Measurements from ENCODE around the gene LYL1. TPM values are rescaled to one million over a fixed set of nuclear protein-coding genes. Genes with fewer than 3 reads are reported as not detected.
A peak's percentile ranks its signal among the peaks of the same experiment; 100 is the strongest.

LYL1 gene
- total and polyA plus RNA-seq, 2 donors (not counting 3 experiments of a cell fraction or from before 2014, with no cell fraction given) = 74.4 to 87.3 TPM

- CTCF ChIA-PET = interaction anchor here (0.5 to 15.7 kb wide), 37 partner anchors 9 to 1017 kb away, joined by 3 to 463 read pairs (median 8); partner anchors contain the start of gene NFIX
- dilution Hi-C loops (cut with MboI; ENCODE audit: extremely low pct_ligation_motif_present, low sequenced_read_pairs) (no loop called here), intact Hi-C loops (cut with micrococcal nuclease) (loop anchor here (1.0 to 5.0 kb wide), 7 partner anchors 27 to 96 kb away; no protein-coding TSS in a partner anchor)
- no peaks in the 10 kb centered on the region for H3K27me3 ChIP-seq (ENCODE audit: control insufficient read depth in 2 of 2, insufficient read depth in 2 of 2, low read length in 2 of 2)
- POLR2A ChIA-PET = interaction anchor here (1.2 to 1.4 kb wide), 4 partner anchors 34 to 39 kb away, joined by 3 to 8 read pairs (median 4); no protein-coding TSS in a partner anchor
- peak overlapping the region; percentile 25 for H3K9ac ChIP-seq (replicated peaks; ENCODE audit: extremely low read depth, insufficient read depth, low read length)
- H3K9me3 ChIP-seq (replicated peaks; ENCODE audit: control insufficient read depth, insufficient read depth, low read length) = no peaks in the 10 kb centered on the region
- DNase-seq (ENCODE audit: low read depth, low spot score) (peak; percentile 79), FAIRE-seq (peak; percentile 86)
- no peaks in the 10 kb centered on the region for H3K9me1 ChIP-seq (replicated peaks; ENCODE audit: control insufficient read depth, extremely low read depth, insufficient read depth, low read length)
- H3K79me2 ChIP-seq (ENCODE audit: control insufficient read depth, insufficient read depth, low read length) = no peaks in the 10 kb centered on the region
- BruUV-seq (replicated peaks) = no TSS peak
- no peak overlapping the region for H3K27ac ChIP-seq (ENCODE audit: insufficient read depth, low read depth, low read length)
- TF ChIP-seq CTCF (IDR thresholded peaks at IDR 0.05; ENCODE audit: extremely low read depth in 1 of 2, insufficient read depth in 1 of 2, low read depth in 1 of 2, low read length in 2 of 2) (peak; percentile 98), JUN (IDR thresholded peaks at IDR 0.05; ENCODE audit: borderline replicate concordance, insufficient read depth, insufficient read length, low read depth) (no peak)
- H3K4me2 ChIP-seq (ENCODE audit: insufficient read depth, low read length) = peak overlapping the region; percentile 74
- H3K4me3 ChIP-seq (replicated peaks in 1 of 3; ENCODE audit: insufficient read depth in 1 of 3, low read depth in 1 of 3, low read length in 3 of 3) = peak overlapping the region; percentile 23 to 43 (median 33)
- H2AFZ ChIP-seq (ENCODE audit: low read depth, low read length) = peak overlapping the region; percentile 83
- no peaks in the 10 kb centered on the region for H4K20me1 ChIP-seq (replicated peaks; ENCODE audit: control insufficient read depth, extremely low read depth, insufficient read depth, low read length)
- H3K4me1 ChIP-seq (ENCODE audit: control insufficient read depth, extremely low read depth, insufficient read depth, low read length) = peaks cover 24% of the 10 kb centered on the region
- H3K36me3 ChIP-seq (ENCODE audit: control insufficient read depth in 2 of 2, extremely low read depth in 1 of 2, insufficient read depth in 2 of 2, low read length in 2 of 2) = no peaks in the 10 kb centered on the region
Observed at GRCh38 chr19:13060964-13061927, 41.4 kb downstream of the LYL1 start.

All from endothelial cell of umbilical vein (primary cell).